HepG2 (cell line): ENCODE data around the gene ANKLE1. TPM values are rescaled to one million over a fixed set of nuclear protein-coding genes. Genes with fewer than 3 reads are reported as not detected.

ENCODE experiments used
- HNRNPLL ChIP-seq: fragments of 200-400 bp; formaldehyde crosslinking; IDR thresholded peaks from 2 replicates; pipeline ENCODE4 v1.6.1; 2017; ENCODE audit warnings: mild to moderate bottlenecking, low read depth, low read length; ENCODE audit not compliant: poor library complexity, severe bottlenecking
- NRL ChIP-seq: sonication (generic); formaldehyde crosslinking; IDR thresholded peaks from 2 replicates; pipeline ENCODE4 v1.5.0; 2020; ENCODE audit warnings: missing genetic modification reagents, mild to moderate bottlenecking, moderate library complexity, borderline replicate concordance
- PHF20 ChIP-seq: sonication (generic); formaldehyde crosslinking; IDR thresholded peaks from 2 replicates; pipeline ENCODE4 v1.5.0; 2020; ENCODE audit warnings: mild to moderate bottlenecking, missing genetic modification reagents
- SP1 ChIP-seq, 2 experiments: fragments of 450-650 bp in 1 of 2; sonication (generic) in 1 of 2; formaldehyde crosslinking in 1 of 2; IDR thresholded peaks; 2 replicates each; pipeline versions ENCODE4 v1.4.0 to v1.6.1; 2016 to 2020; ENCODE audit warnings: missing genetic modification reagents in 1 of 2
- ZNF317 ChIP-seq: sonication (generic); formaldehyde crosslinking; IDR thresholded peaks from 2 replicates; pipeline ENCODE4 v1.5.0; 2020; ENCODE audit warnings: mild to moderate bottlenecking, missing genetic modification reagents
- ZNF430 ChIP-seq: sonication (generic); formaldehyde crosslinking; IDR thresholded peaks from 2 replicates; pipeline ENCODE4 v1.9.0; 2021; ENCODE audit warnings: mild to moderate bottlenecking, missing genetic modification reagents
- polyA plus RNA-seq, 8 experiments: library from polyadenylated mRNA; depleted of rRNA in 3 of 8; stranded (reverse) in 7 of 8; unstranded in 1 of 8; fragments of >200 nt; fragmentation: Illumina TruSeq in 4 of 8; extraction: Trizol in 4 of 8; gene quantifications; 2 replicates each; pipeline versions ENCODE4 v1.2.1 to v1.2.3, GENCODE V29; 2011 to 2016; ENCODE audit warnings: low read depth in 4 of 8, missing spikeins in 1 of 8, mixed read lengths in 1 of 8; ENCODE audit not compliant: insufficient read depth in 1 of 8
- total RNA-seq, 5 experiments: library from RNA; depleted of rRNA; stranded (reverse); fragments of >200 nt; fragmentation: Illumina TruSeq; extraction: Trizol; gene quantifications; 2 replicates each; pipeline ENCODE4 v1.2.3, GENCODE V29; 2016; ENCODE audit warnings: low read depth in 1 of 5
- TF ChIP-seq, protein P1 (sequence below): sonication (generic); formaldehyde crosslinking; IDR thresholded peaks from 2 replicates; pipeline ENCODE4 v1.4.0; 2020; ENCODE audit warnings: missing genetic modification reagents, borderline replicate concordance
- TF ChIP-seq, protein P2 (sequence below): sonication (generic); formaldehyde crosslinking; IDR thresholded peaks from 2 replicates; pipeline ENCODE4 v1.4.0; 2020; ENCODE audit warnings: missing genetic modification reagents, borderline replicate concordance
- TF ChIP-seq, protein P3 (sequence below): fragments of 450-650 bp; IDR thresholded peaks from 2 replicates; pipeline ENCODE4 v1.6.1; 2017; ENCODE audit warnings: mild to moderate bottlenecking
- TF ChIP-seq, protein P4 (sequence below): sonication (generic); formaldehyde crosslinking; IDR thresholded peaks from 2 replicates; pipeline ENCODE4 v1.5.0; 2020; ENCODE audit warnings: missing genetic modification reagents
- TF ChIP-seq, protein P5 (sequence below): sonication (generic); formaldehyde crosslinking; IDR thresholded peaks from 2 replicates; pipeline ENCODE4 v1.8.1; 2022; ENCODE audit warnings: low read depth, mild to moderate bottlenecking, missing genetic modification reagents

Gene ANKLE1
- total and polyA plus RNA-seq, 2 of the 13 experiments (the other 11 are each of a cell fraction or from before 2014, with no cell fraction given), result 0.69 to 1.5 TPM

DNA sequence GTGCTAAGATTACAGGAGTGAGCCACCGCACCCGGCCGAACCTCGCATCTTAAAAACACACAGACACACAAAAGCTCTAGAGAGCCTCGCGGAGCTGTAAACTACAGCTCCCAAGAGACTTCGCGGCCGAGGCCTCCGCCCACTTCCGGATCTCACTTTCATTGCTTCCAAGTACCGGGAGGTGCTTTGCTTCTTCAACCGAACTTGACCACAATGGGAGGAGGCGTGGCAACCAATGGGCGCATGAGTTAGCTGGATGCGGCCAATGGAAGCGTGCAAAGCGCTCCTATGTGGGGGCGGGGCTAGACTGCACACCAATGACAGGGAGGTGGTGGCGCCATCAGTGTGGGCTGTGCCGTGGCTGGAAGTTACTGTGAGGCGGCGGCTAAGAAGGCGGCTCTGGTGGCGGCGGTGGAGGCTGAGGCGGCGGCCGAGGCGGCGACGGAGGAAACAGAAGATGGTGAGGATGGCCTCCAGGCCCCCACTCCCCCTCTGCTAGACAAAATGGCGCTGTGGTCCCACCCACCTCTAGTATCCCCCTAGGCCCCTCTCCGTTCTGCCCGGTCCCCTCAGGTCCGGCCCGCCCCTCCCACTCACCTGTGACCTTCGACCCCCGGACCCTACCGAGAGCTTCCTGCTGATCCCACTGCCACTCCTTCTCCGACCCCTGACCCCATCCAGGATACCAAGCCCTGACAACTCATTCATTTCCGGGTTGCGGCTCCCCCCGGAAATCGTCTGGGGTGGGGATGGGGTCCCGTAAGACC is 27.7 kb downstream of the ANKLE1 start, which contains the start of gene DDA1 (continued):
- TF ChIP-seq, protein P1, sequence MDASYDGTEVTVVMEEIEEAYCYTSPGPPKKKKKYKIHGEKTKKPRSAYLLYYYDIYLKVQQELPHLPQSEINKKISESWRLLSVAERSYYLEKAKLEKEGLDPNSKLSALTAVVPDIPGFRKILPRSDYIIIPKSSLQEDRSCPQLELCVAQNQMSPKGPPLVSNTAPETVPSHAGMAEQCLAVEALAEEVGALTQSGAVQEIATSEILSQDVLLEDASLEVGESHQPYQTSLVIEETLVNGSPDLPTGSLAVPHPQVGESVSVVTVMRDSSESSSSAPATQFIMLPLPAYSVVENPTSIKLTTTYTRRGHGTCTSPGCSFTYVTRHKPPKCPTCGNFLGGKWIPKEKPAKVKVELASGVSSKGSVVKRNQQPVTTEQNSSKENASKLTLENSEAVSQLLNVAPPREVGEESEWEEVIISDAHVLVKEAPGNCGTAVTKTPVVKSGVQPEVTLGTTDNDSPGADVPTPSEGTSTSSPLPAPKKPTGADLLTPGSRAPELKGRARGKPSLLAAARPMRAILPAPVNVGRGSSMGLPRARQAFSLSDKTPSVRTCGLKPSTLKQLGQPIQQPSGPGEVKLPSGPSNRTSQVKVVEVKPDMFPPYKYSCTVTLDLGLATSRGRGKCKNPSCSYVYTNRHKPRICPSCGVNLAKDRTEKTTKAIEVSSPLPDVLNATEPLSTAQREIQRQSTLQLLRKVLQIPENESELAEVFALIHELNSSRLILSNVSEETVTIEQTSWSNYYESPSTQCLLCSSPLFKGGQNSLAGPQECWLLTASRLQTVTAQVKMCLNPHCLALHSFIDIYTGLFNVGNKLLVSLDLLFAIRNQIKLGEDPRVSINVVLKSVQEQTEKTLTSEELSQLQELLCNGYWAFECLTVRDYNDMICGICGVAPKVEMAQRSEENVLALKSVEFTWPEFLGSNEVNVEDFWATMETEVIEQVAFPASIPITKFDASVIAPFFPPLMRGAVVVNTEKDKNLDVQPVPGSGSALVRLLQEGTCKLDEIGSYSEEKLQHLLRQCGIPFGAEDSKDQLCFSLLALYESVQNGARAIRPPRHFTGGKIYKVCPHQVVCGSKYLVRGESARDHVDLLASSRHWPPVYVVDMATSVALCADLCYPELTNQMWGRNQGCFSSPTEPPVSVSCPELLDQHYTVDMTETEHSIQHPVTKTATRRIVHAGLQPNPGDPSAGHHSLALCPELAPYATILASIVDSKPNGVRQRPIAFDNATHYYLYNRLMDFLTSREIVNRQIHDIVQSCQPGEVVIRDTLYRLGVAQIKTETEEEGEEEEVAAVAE (CRISPR knock-in tag), result peak; percentile 90
- TF ChIP-seq SP1 (IDR thresholded peaks at IDR 0.05) (no peak), SP1 (CRISPR knock-in tag; IDR thresholded peaks at IDR 0.05) (peak; percentile 95), ZNF430 (CRISPR knock-in tag) (peak; percentile 68; the same call in 1 of the 2 replicates), PHF20 (CRISPR knock-in tag) (peak; percentile 84), NRL (peak; percentile 61; the same call in 1 of the 2 replicates), HNRNPLL (peak; percentile 7), ZNF317 (CRISPR knock-in tag) (peak; percentile 55; the same call in 1 of the 2 replicates)
- TF ChIP-seq, protein P2, sequence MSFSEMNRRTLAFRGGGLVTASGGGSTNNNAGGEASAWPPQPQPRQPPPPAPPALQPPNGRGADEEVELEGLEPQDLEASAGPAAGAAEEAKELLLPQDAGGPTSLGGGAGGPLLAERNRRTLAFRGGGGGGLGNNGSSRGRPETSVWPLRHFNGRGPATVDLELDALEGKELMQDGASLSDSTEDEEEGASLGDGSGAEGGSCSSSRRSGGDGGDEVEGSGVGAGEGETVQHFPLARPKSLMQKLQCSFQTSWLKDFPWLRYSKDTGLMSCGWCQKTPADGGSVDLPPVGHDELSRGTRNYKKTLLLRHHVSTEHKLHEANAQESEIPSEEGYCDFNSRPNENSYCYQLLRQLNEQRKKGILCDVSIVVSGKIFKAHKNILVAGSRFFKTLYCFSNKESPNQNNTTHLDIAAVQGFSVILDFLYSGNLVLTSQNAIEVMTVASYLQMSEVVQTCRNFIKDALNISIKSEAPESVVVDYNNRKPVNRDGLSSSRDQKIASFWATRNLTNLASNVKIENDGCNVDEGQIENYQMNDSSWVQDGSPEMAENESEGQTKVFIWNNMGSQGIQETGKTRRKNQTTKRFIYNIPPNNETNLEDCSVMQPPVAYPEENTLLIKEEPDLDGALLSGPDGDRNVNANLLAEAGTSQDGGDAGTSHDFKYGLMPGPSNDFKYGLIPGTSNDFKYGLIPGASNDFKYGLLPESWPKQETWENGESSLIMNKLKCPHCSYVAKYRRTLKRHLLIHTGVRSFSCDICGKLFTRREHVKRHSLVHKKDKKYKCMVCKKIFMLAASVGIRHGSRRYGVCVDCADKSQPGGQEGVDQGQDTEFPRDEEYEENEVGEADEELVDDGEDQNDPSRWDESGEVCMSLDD (CRISPR knock-in tag), result peak; percentile 17; the same call in 1 of the 2 replicates
- TF ChIP-seq, protein P3, sequence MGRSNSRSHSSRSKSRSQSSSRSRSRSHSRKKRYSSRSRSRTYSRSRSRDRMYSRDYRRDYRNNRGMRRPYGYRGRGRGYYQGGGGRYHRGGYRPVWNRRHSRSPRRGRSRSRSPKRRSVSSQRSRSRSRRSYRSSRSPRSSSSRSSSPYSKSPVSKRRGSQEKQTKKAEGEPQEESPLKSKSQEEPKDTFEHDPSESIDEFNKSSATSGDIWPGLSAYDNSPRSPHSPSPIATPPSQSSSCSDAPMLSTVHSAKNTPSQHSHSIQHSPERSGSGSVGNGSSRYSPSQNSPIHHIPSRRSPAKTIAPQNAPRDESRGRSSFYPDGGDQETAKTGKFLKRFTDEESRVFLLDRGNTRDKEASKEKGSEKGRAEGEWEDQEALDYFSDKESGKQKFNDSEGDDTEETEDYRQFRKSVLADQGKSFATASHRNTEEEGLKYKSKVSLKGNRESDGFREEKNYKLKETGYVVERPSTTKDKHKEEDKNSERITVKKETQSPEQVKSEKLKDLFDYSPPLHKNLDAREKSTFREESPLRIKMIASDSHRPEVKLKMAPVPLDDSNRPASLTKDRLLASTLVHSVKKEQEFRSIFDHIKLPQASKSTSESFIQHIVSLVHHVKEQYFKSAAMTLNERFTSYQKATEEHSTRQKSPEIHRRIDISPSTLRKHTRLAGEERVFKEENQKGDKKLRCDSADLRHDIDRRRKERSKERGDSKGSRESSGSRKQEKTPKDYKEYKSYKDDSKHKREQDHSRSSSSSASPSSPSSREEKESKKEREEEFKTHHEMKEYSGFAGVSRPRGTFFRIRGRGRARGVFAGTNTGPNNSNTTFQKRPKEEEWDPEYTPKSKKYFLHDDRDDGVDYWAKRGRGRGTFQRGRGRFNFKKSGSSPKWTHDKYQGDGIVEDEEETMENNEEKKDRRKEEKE, result no peak
- TF ChIP-seq, protein P4, sequence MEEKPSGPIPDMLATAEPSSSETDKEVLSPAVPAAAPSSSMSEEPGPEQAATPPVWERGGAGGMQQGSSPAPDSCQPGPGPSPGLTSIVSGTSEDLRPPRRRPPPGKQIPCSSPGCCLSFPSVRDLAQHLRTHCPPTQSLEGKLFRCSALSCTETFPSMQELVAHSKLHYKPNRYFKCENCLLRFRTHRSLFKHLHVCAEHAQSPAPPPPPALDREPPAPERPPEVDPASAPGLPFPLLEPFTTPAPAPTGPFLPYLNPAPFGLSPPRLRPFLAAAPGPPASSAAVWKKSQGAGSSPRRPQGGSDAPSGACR, result no peak
- TF ChIP-seq, protein P5, sequence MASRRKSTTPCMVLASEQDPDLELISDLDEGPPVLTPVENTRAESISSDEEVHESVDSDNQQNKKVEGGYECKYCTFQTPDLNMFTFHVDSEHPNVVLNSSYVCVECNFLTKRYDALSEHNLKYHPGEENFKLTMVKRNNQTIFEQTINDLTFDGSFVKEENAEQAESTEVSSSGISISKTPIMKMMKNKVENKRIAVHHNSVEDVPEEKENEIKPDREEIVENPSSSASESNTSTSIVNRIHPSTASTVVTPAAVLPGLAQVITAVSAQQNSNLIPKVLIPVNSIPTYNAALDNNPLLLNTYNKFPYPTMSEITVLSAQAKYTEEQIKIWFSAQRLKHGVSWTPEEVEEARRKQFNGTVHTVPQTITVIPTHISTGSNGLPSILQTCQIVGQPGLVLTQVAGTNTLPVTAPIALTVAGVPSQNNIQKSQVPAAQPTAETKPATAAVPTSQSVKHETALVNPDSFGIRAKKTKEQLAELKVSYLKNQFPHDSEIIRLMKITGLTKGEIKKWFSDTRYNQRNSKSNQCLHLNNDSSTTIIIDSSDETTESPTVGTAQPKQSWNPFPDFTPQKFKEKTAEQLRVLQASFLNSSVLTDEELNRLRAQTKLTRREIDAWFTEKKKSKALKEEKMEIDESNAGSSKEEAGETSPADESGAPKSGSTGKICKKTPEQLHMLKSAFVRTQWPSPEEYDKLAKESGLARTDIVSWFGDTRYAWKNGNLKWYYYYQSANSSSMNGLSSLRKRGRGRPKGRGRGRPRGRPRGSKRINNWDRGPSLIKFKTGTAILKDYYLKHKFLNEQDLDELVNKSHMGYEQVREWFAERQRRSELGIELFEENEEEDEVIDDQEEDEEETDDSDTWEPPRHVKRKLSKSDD (CRISPR knock-in tag), result no peak
